K562 (cell line): ENCODE results near the gene DNAJC6. TPM values are rescaled to one million over a fixed set of nuclear protein-coding genes. Genes with fewer than 3 reads are reported as not detected.

Source experiments
- ATAC-seq: fragments of 200-7000 bp; cut with Tn5 transposase; 3 replicates; pipeline ENCODE4 v1.9.1; 2020; ENCODE audit warnings: moderate library complexity
- BruUV-seq: library from RNA; stranded (reverse); fragments of 400-500 nt; replicated peaks from 2 replicates; lab custom pipeline; 2021; lab: Mats Ljungman, UMichigan
- CTCF ChIA-PET: fragments of 300-600 bp; formaldehyde crosslinking; extraction: SDS; loops from one replicate; lab custom pipeline; 2021; ENCODE audit warnings: low intra/inter-chr PET ratio; lab: Yijun Ruan, JAX
- POLR2A ChIA-PET: fragments of 300-600, 350-650 bp; sonication (Branson Sonifier 250); formaldehyde crosslinking; extraction: SDS; loops from one replicate; lab custom pipeline; 2021; ENCODE audit warnings: antibody characterized with exemption, inconsistent platforms; lab: Yijun Ruan, JAX
- DNase-seq, 4 experiments: peaks; one replicate each; pipeline versions ENCODE4 v3.0.0 to v3.0.0-alpha.2; 2011 to 2018; ENCODE audit warnings: low spot score in 3 of 4, mixed read lengths in 3 of 4; ENCODE audit errors: extremely low read depth in 1 of 4
- FAIRE-seq: peaks from 2 replicates; lab custom pipeline; 2011; peaks lifted over from hg19 to GRCh38; lab: Jason Lieb, UNC
- H2AFZ ChIP-seq: 2 replicates; pipeline ENCODE4 v1.6.0; 2011; ENCODE audit warnings: low read depth, low read length, control low read depth, inconsistent platforms
- H3K27ac ChIP-seq: fragments of 200-600 bp; 3 replicates; pipeline ENCODE4 v1.8.0; 2011; ENCODE audit warnings: low read depth, mild to moderate bottlenecking, control low read depth, inconsistent platforms, low read length, moderate library complexity, mixed read lengths; ENCODE audit errors: extremely low read depth
- H3K27me3 ChIP-seq, 2 experiments: fragments of 300-600 bp in 1 of 2; 2 replicates in 1 of 2; 3 replicates in 1 of 2; pipeline versions ENCODE4 v1.6.0 to v1.8.0; 2011; ENCODE audit warnings: inconsistent platforms in 2 of 2, low read length in 2 of 2, mild to moderate bottlenecking in 1 of 2, mixed read lengths in 1 of 2, moderate library complexity in 1 of 2; ENCODE audit not compliant: control insufficient read depth in 2 of 2, insufficient read depth in 2 of 2
- H3K36me3 ChIP-seq: fragments of 300-600 bp; 3 replicates; pipeline ENCODE4 v1.8.0; 2011; ENCODE audit warnings: mild to moderate bottlenecking, low read length, inconsistent platforms; ENCODE audit not compliant: control insufficient read depth, insufficient read depth
- H3K4me1 ChIP-seq, 2 experiments: fragments of 200-600 bp in 1 of 2; replicated peaks in 1 of 2; 2 replicates in 1 of 2; 3 replicates in 1 of 2; pipeline versions ENCODE4 v1.5.1 to v1.8.0; 2011; ENCODE audit warnings: inconsistent platforms in 2 of 2, low read length in 2 of 2, mild to moderate bottlenecking in 1 of 2, mixed read lengths in 1 of 2, moderate library complexity in 1 of 2; ENCODE audit not compliant: control insufficient read depth in 2 of 2, insufficient read depth in 2 of 2
- H3K4me2 ChIP-seq: 2 replicates; pipeline ENCODE4 v1.6.1; 2011; ENCODE audit warnings: low read length, control low read depth, inconsistent platforms, mixed read lengths; ENCODE audit not compliant: insufficient read depth
- H3K4me3 ChIP-seq: fragments of 200-600 bp; sonication (generic), shearing (Covaris generic); 2 replicates; pipeline ENCODE4 v1.5.1; 2016; ENCODE audit warnings: control low read depth, inconsistent platforms
- H3K79me2 ChIP-seq: fragments of 200-600 bp; 3 replicates; pipeline ENCODE4 v1.8.0; 2011; ENCODE audit warnings: low read length, inconsistent platforms; ENCODE audit not compliant: control insufficient read depth, insufficient read depth
- H3K9ac ChIP-seq, 2 experiments: 2 replicates each; pipeline versions ENCODE4 v1.6.0 to v1.6.1; 2011; ENCODE audit warnings: low read depth in 2 of 2, low read length in 2 of 2, control low read depth in 1 of 2, inconsistent platforms in 1 of 2, mild to moderate bottlenecking in 1 of 2, mixed read lengths in 1 of 2; ENCODE audit not compliant: insufficient read depth in 1 of 2
- H3K9me1 ChIP-seq: one replicate; pipeline ENCODE4 v1.6.0; 2011; ENCODE audit warnings: inconsistent platforms, mild to moderate bottlenecking, low read length, moderate library complexity; ENCODE audit not compliant: control insufficient read depth, insufficient read depth
- H3K9me3 ChIP-seq: replicated peaks from 2 replicates; pipeline ENCODE4 v1.5.1; 2011; ENCODE audit warnings: low read depth, low read length, inconsistent platforms; ENCODE audit not compliant: control insufficient read depth, insufficient read depth
- H4K20me1 ChIP-seq: replicated peaks from 2 replicates; pipeline ENCODE4 v1.6.1; 2011; ENCODE audit warnings: low read length, inconsistent platforms, mixed read lengths; ENCODE audit not compliant: control insufficient read depth, insufficient read depth
- BRD9 ChIP-seq: fragments of 450-650 bp; IDR thresholded peaks from 2 replicates; pipeline ENCODE4 v1.6.1; 2018; ENCODE audit warnings: low read depth; ENCODE audit not compliant: partially characterized antibody
- EP300 ChIP-seq: IDR thresholded peaks from 2 replicates; pipeline ENCODE4 v1.6.1; 2012; ENCODE audit warnings: low read length, improper control_type of control experiment
- HIVEP1 ChIP-seq: fragments of 250-450 bp; sonication (Bioruptor Pico); IDR thresholded peaks from 2 replicates; pipeline ENCODE4 v1.4.0; 2020; ENCODE audit warnings: mild to moderate bottlenecking
- IRF2 ChIP-seq: sonication (generic); formaldehyde crosslinking; IDR thresholded peaks from 2 replicates; pipeline ENCODE4 v1.8.1; 2022; ENCODE audit warnings: mild to moderate bottlenecking, missing genetic modification reagents
- MCM5 ChIP-seq: fragments of 450-650 bp; IDR thresholded peaks from 2 replicates; pipeline ENCODE4 v1.6.1; 2016; ENCODE audit warnings: low read depth
- NR2F6 ChIP-seq: fragments of 450-650 bp; formaldehyde crosslinking; IDR thresholded peaks from 2 replicates; pipeline ENCODE4 v1.4.0; 2020; ENCODE audit warnings: mild to moderate bottlenecking
- WGBS: fragments of 100-300 bp; shearing (Covaris generic); methylation state at CpG from one replicate; pipeline ENCODE4 v1.1.6; 2016; ENCODE audit warnings: low coverage, mixed read lengths; ENCODE audit not compliant: insufficient coverage; ENCODE audit errors: missing lambda C conversion rate; 5-methylcytosine and 5-hydroxymethylcytosine counted together
- in situ Hi-C: fragments of 300-500 bp; cut with MboI; formaldehyde crosslinking; loops from 4 replicates; pipeline ENCODE4 v1.15.0; 2018; ENCODE audit warnings: inconsistent platforms, mixed read lengths
- intact Hi-C: fragments of 100-400 bp; cut with micrococcal nuclease; formaldehyde crosslinking; loops from 2 replicates; pipeline ENCODE4 v1.14.2; 2022
- polyA plus RNA-seq, 8 experiments: library from polyadenylated mRNA; depleted of rRNA in 4 of 8; stranded (reverse) in 5 of 8; unstranded in 3 of 8; fragments of >200 nt; fragmentation: Nextera tagmentation in 2 of 8; fragmentation: Illumina TruSeq in 1 of 8; extraction: Ambion mirVana in 2 of 8; extraction: Trizol in 1 of 8; gene quantifications; 2 replicates each; pipeline versions ENCODE4 v1.2.1 to v1.2.3, GENCODE V29; 2011 to 2014; ENCODE audit warnings: inconsistent platforms in 1 of 8, missing spikeins in 1 of 8
- total RNA-seq, 7 experiments: library from RNA; depleted of rRNA in 6 of 7; stranded (reverse); fragments of >200 nt in 6 of 7; fragmentation: Illumina TruSeq in 2 of 7; extraction: Trizol in 2 of 7; gene quantifications; 2 replicates each; pipeline versions ENCODE4 v1.2.1 to v1.2.3, GENCODE V29; 2011 to 2021; ENCODE audit warnings: low replicate concordance in 1 of 7
- TF ChIP-seq, protein P1 (sequence below): sonication (generic); formaldehyde crosslinking; IDR thresholded peaks from 2 replicates; pipeline ENCODE4 v1.8.1; 2023; ENCODE audit warnings: mild to moderate bottlenecking, missing genetic modification reagents
- TF ChIP-seq, protein P2 (sequence below): fragments of 450-650 bp; IDR thresholded peaks from 2 replicates; pipeline ENCODE4 v1.6.1; 2018; ENCODE audit warnings: mild to moderate bottlenecking, low read depth; ENCODE audit not compliant: partially characterized antibody

The DNAJC6 gene
- total and polyA plus RNA-seq, 9 of the 15 experiments (the other 6 are each of a cell fraction or from before 2014, with no cell fraction given) = 6.7 to 78.7 (median 28.0) TPM

DNA sequence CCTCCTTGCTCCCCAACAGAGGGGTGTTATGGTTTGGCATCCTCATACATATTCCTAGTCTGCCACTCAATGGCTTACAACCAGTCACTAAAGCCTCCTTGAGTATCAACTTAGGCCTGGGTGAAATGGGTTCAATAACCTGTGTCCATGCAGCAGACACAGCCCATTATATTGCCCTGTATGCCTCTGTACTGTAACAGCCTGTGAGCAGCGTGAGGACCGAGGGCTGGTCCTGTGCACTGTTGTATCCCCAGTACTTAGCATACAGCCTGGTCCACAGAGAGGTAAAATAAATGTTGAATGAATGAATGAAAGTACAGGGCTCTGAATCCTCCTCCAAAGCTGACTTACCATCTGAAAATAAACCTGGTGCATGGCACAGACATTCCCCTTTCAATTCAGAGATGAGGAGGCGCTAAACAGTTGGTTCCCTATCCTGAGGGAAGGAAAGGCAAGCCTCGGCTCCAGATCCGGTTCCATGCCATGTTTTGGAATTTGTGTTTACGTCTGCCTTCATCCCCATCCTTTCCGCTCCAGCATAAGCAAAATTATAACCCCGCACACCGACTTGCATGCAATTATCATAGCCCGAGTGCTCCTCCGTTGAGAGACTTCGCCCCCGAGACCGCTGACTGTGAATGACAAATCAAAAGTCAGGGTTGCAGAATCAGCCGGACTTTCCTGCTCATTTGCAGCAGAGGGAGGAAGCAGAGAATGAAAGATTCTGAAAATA lies 45.0 kb upstream of the DNAJC6 start:
- no peak for ATAC-seq
- peaks cover 11 to 25% of the 10 kb centered on the region in 2 experiments; a peak in 4 of 5 replicates for H3K4me1 ChIP-seq
- no peak overlapping the region for H3K9ac ChIP-seq
- H2AFZ ChIP-seq = no peak overlapping the region
- no peak for FAIRE-seq
- ChIA-PET CTCF (no interaction called here), POLR2A (no interaction called here)
- H3K27ac ChIP-seq = no peak overlapping the region
- no peak overlapping the region for H3K4me2 ChIP-seq
- TF ChIP-seq, protein P1, sequence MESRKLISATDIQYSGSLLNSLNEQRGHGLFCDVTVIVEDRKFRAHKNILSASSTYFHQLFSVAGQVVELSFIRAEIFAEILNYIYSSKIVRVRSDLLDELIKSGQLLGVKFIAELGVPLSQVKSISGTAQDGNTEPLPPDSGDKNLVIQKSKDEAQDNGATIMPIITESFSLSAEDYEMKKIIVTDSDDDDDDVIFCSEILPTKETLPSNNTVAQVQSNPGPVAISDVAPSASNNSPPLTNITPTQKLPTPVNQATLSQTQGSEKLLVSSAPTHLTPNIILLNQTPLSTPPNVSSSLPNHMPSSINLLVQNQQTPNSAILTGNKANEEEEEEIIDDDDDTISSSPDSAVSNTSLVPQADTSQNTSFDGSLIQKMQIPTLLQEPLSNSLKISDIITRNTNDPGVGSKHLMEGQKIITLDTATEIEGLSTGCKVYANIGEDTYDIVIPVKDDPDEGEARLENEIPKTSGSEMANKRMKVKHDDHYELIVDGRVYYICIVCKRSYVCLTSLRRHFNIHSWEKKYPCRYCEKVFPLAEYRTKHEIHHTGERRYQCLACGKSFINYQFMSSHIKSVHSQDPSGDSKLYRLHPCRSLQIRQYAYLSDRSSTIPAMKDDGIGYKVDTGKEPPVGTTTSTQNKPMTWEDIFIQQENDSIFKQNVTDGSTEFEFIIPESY (CRISPR knock-in tag) = peak; percentile 86
- TF ChIP-seq, protein P2, sequence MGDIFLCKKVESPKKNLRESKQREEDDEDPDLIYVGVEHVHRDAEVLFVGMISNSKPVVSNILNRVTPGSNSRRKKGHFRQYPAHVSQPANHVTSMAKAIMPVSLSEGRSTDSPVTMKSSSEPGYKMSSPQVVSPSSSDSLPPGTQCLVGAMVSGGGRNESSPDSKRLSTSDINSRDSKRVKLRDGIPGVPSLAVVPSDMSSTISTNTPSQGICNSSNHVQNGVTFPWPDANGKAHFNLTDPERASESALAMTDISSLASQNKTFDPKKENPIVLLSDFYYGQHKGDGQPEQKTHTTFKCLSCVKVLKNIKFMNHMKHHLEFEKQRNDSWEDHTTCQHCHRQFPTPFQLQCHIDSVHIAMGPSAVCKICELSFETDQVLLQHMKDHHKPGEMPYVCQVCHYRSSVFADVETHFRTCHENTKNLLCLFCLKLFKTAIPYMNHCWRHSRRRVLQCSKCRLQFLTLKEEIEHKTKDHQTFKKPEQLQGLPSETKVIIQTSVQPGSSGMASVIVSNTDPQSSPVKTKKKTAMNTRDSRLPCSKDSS = no peak
- no peak for TF ChIP-seq BRD9
- no peak for TF ChIP-seq NR2F6
- TF ChIP-seq MCM5 = no peak
- no peak for TF ChIP-seq HIVEP1 (CRISPR knock-in tag)
- no peak for TF ChIP-seq EP300
- TF ChIP-seq IRF2 = no peak
- DNase-seq = no peak
- H3K27me3 ChIP-seq = no peaks in the 10 kb centered on the region
- no TSS peak for BruUV-seq
- peaks cover 51% of the 10 kb centered on the region for H3K36me3 ChIP-seq
- no peaks in the 10 kb centered on the region for H3K9me1 ChIP-seq
- intact Hi-C loops = no loop called here
- WGBS = 90% methylated on average over 15 of the region's 15 CpGs
- H3K9me3 ChIP-seq = no peaks in the 10 kb centered on the region
- in situ Hi-C loops = no loop called here
- H4K20me1 ChIP-seq = 0 out of 2 replicates have a peak, but pooled peaks cover 11% of the 10 kb centered on the region
- peaks cover 99% of the 10 kb centered on the region for H3K79me2 ChIP-seq
- H3K4me3 ChIP-seq = no peak overlapping the region
